ENCODE measurements around the gene NID1. TPM values are rescaled to one million over a fixed set of nuclear protein-coding genes. Genes with fewer than 3 reads are reported as not detected.

Gene NID1
- total and polyA plus RNA-seq, 2 of the 4 experiments (the other 2 are of a cell fraction), result 21.9 to 83.3 TPM

GRCh38 chr1:236086537-236086936, 21.6 kb upstream of the NID1 start:
- H4K8ac ChIP-seq (ENCODE audit: low read depth in 2 of 2, low read length in 2 of 2), result no peak overlapping the region
- H3K14ac ChIP-seq (replicated peaks; ENCODE audit: low read depth, low read length), result no peak overlapping the region
- no peaks in the 10 kb centered on the region for H3K79me1 ChIP-seq (ENCODE audit: low read depth in 1 of 2, low read length in 2 of 2)
- no peak overlapping the region for H3K4me2 ChIP-seq (ENCODE audit: low read depth, low read length)
- no peak overlapping the region for H3K9ac ChIP-seq (ENCODE audit: low read depth, low read length)
- H3K4me1 ChIP-seq (ENCODE audit: control insufficient read depth, insufficient read depth, low read length), result peaks cover 6% of the 10 kb centered on the region; the same call in 1 of the 2 replicates
- H3K18ac ChIP-seq (ENCODE audit: low read depth, low read length), result no peak overlapping the region
- ATAC-seq (ENCODE audit: low read depth) (no peak), DNase-seq (no peak)
- no peak overlapping the region for H2BK15ac ChIP-seq (ENCODE audit: low read depth, low read length)
- H3K9me1 ChIP-seq (ENCODE audit: insufficient read depth, low read length), result peaks cover 5% of the 10 kb centered on the region
- H3K36me3 ChIP-seq (ENCODE audit: control insufficient read depth, insufficient read depth, low read length), result no peaks in the 10 kb centered on the region
- no peak overlapping the region for H2AK9ac ChIP-seq (replicated peaks; ENCODE audit: low read depth, low read length, poor library complexity)
- WGBS, 2 experiments (ENCODE audit: extremely low coverage in 2 of 2, insufficient read length in 1 of 2), result 100% methylated on average over 2 of the region's 7 CpGs; no CpG with 5 or more reads in 1 of the 2 experiments
- H3K9me3 ChIP-seq (ENCODE audit: control insufficient read depth, insufficient read depth, low read length), result peaks cover 4% of the 10 kb centered on the region
- H4K5ac ChIP-seq (ENCODE audit: low read depth, low read length), result no peak overlapping the region
- dilution Hi-C loops (cut with HindIII; ENCODE audit: low sequenced_read_pairs, unreplicated experiment), result no loop called here
- no peak overlapping the region for H3K4ac ChIP-seq (ENCODE audit: low read depth, low read length)
- intact Hi-C loops (cut with micrococcal nuclease), result no loop called here
- H2AFZ ChIP-seq (replicated peaks; ENCODE audit: low read length, poor library complexity), result peak overlapping the region; percentile 28
- H3K27ac ChIP-seq (ENCODE audit: insufficient read depth, low read length), result no peak overlapping the region
- in situ Hi-C loops (cut with MboI; ENCODE audit: low sequenced_read_pairs), result no loop called here
- no peak overlapping the region for H2AK5ac ChIP-seq (ENCODE audit: low read depth, low read length)
- no peak overlapping the region for H3K23ac ChIP-seq (ENCODE audit: low read depth, low read length)
- ChIA-PET CTCF (no interaction called here), POLR2A (ENCODE audit: unreplicated experiment) (no interaction called here)
- no peak overlapping the region for H3K56ac ChIP-seq (ENCODE audit: extremely low read depth, insufficient read depth, low read length)
- no peaks in the 10 kb centered on the region for H4K20me1 ChIP-seq (ENCODE audit: insufficient read depth, low read length)
- no peak overlapping the region for H2BK20ac ChIP-seq (ENCODE audit: low read depth, low read length)
- H2BK5ac ChIP-seq (ENCODE audit: low read depth, low read length, poor library complexity, severe bottlenecking), result no peak overlapping the region
- no peaks in the 10 kb centered on the region for H3K27me3 ChIP-seq (ENCODE audit: control insufficient read depth, insufficient read depth, low read length)
- no peak overlapping the region for H3K4me3 ChIP-seq (ENCODE audit: insufficient read depth, low read depth, low read length)
- no peak overlapping the region for H4K91ac ChIP-seq (ENCODE audit: insufficient read depth, low read depth, low read length)
- BruUV-seq (replicated peaks), result no TSS peak
- no peak overlapping the region for H2BK120ac ChIP-seq (ENCODE audit: low read depth, low read length)
- no peak for TF ChIP-seq CHD1 (IDR thresholded peaks at IDR 0.05; ENCODE audit: low read depth, low read length)
- no peak for TF ChIP-seq ELK1 (IDR thresholded peaks at IDR 0.05; ENCODE audit: borderline replicate concordance, low read depth, low read length)
- TF ChIP-seq CTCF (conservative IDR thresholded peaks at IDR 0.05; ENCODE audit: low read depth, low read length), result no peak
- no peak for TF ChIP-seq SMC3 (IDR thresholded peaks at IDR 0.05; ENCODE audit: low read depth, low read length)
- no peak for TF ChIP-seq USF2 (IDR thresholded peaks at IDR 0.05; ENCODE audit: low read depth, low read length)
- no peak for TF ChIP-seq CEBPB (IDR thresholded peaks at IDR 0.05; ENCODE audit: low read depth, low read length)
- no peak for TF ChIP-seq POLR2A (IDR thresholded peaks at IDR 0.05; ENCODE audit: low read depth, low read length)
- TF ChIP-seq MAFK (IDR thresholded peaks at IDR 0.05; ENCODE audit: low read depth, low read length), result no peak
- TF ChIP-seq MXI1 (IDR thresholded peaks at IDR 0.05; ENCODE audit: borderline replicate concordance, low read depth, low read length), result no peak
- TF ChIP-seq RCOR1 (IDR thresholded peaks at IDR 0.05; ENCODE audit: insufficient replicate concordance, low read length), result no peak
- TF ChIP-seq NFE2L2 (IDR thresholded peaks at IDR 0.05; ENCODE audit: low read depth, low read length), result no peak
- TF ChIP-seq RFX5 (IDR thresholded peaks at IDR 0.05; ENCODE audit: low read depth, low read length), result no peak
- no peak for TF ChIP-seq MAZ (IDR thresholded peaks at IDR 0.05; ENCODE audit: borderline replicate concordance, low read depth, low read length)
- TF ChIP-seq RAD21 (IDR thresholded peaks at IDR 0.05; ENCODE audit: low read length), result no peak
- no peak for TF ChIP-seq BHLHE40 (IDR thresholded peaks at IDR 0.05; ENCODE audit: low read depth, low read length)
